ENCODE data around the gene KCTD13.
"Not testable (repeated sequence)": the region's sequence is repeated elsewhere in the genome, so short reads cannot be mapped to it uniquely, and the experiment has no call there.

KCTD13 gene

GRCh38 chr16:29925781-29926710 is at the start of gene KCTD13:
KCTD13 (minus strand) TSS chr16:29926226; CDS start chr16:29926033, 193 bp downstream.
- peak; percentile 79 to 85 (median 80) for DNase-seq (ENCODE audit: low read depth in 2 of 3, low spot score in 1 of 3)

GRCh38 chr16:29975134-29975538 is 49.1 kb upstream of the KCTD13 start:
- DNase-seq (ENCODE audit: low read depth in 2 of 3, low spot score in 1 of 3) = no peak

GRCh38 chr16:29974291-29975133 is 48.5 kb upstream of the KCTD13 start:
- no peak for DNase-seq (ENCODE audit: low read depth in 2 of 3, low spot score in 1 of 3)

GRCh38 chr16:29973384-29974246 is 47.6 kb upstream of the KCTD13 start, which contains the start of gene TAOK2:
TAOK2 (plus strand) TSS chr16:29973868; CDS start chr16:29977773, 3,905 bp downstream.
- DNase-seq (ENCODE audit: low read depth in 2 of 3, low spot score in 1 of 3) = peak; percentile 90 to 97 (median 96)

- DNase-seq (ENCODE audit: low read depth in 2 of 3, low spot score in 1 of 3) = no peak
These were observed 47.0 kb upstream of the KCTD13 start for GRCh38 chr16:29972992-29973383.

- no peak for DNase-seq (ENCODE audit: low read depth in 2 of 3, low spot score in 1 of 3)
These were observed 46.5 kb upstream of the KCTD13 start for GRCh38 chr16:29972500-29972899.

- DNase-seq (ENCODE audit: low read depth in 2 of 3, low spot score in 1 of 3) = no peak
These were observed 45.3 kb upstream of the KCTD13 start for GRCh38 chr16:29971304-29971703.

- DNase-seq (ENCODE audit: low read depth in 2 of 3, low spot score in 1 of 3) = no peak
These were observed 42.2 kb upstream of the KCTD13 start for GRCh38 chr16:29968205-29968604.

GRCh38 chr16:29963021-29963743 is 37.2 kb upstream of the KCTD13 start:
- no peak for DNase-seq (ENCODE audit: low read depth in 2 of 3, low spot score in 1 of 3)

GRCh38 chr16:29962344-29962994 is 36.4 kb upstream of the KCTD13 start:
- DNase-seq (ENCODE audit: low read depth in 2 of 3, low spot score in 1 of 3) = no peak

GRCh38 chr16:29961479-29962343 is 35.7 kb upstream of the KCTD13 start, which contains the start of gene TMEM219:
TMEM219 (plus strand) TSS chr16:29962079; CDS start chr16:29963144, 1,065 bp downstream.
- peak; percentile 83 to 88 (median 86) for DNase-seq (ENCODE audit: low read depth in 2 of 3, low spot score in 1 of 3)

- DNase-seq (ENCODE audit: low read depth in 2 of 3, low spot score in 1 of 3) = no peak
These were observed 35.1 kb upstream of the KCTD13 start for GRCh38 chr16:29961127-29961478.

GRCh38 chr16:29959821-29960220 is 33.8 kb upstream of the KCTD13 start:
- not testable (repeated sequence) for DNase-seq (ENCODE audit: low read depth in 2 of 3, low spot score in 1 of 3)

GRCh38 chr16:29959293-29959692 is 33.3 kb upstream of the KCTD13 start:
- no peak for DNase-seq (ENCODE audit: low read depth in 2 of 3, low spot score in 1 of 3)

- no peak for DNase-seq (ENCODE audit: low read depth in 2 of 3, low spot score in 1 of 3)
These were observed 32.7 kb upstream of the KCTD13 start for GRCh38 chr16:29958756-29959155.

GRCh38 chr16:29951625-29952365 is 25.8 kb upstream of the KCTD13 start:
- no peak for DNase-seq (ENCODE audit: low read depth in 2 of 3, low spot score in 1 of 3)

- no peak for DNase-seq (ENCODE audit: low read depth in 2 of 3, low spot score in 1 of 3)
These were observed 24.9 kb upstream of the KCTD13 start for GRCh38 chr16:29950806-29951461.
